Measurements from ENCODE around the gene F2. TPM values are rescaled to one million over a fixed set of nuclear protein-coding genes. Genes with fewer than 3 reads are reported as not detected.

The F2 gene
- total RNA-seq, 4 donors from 2014 or later, result 0.41 to 0.48 TPM; not detected in 2

DNA sequence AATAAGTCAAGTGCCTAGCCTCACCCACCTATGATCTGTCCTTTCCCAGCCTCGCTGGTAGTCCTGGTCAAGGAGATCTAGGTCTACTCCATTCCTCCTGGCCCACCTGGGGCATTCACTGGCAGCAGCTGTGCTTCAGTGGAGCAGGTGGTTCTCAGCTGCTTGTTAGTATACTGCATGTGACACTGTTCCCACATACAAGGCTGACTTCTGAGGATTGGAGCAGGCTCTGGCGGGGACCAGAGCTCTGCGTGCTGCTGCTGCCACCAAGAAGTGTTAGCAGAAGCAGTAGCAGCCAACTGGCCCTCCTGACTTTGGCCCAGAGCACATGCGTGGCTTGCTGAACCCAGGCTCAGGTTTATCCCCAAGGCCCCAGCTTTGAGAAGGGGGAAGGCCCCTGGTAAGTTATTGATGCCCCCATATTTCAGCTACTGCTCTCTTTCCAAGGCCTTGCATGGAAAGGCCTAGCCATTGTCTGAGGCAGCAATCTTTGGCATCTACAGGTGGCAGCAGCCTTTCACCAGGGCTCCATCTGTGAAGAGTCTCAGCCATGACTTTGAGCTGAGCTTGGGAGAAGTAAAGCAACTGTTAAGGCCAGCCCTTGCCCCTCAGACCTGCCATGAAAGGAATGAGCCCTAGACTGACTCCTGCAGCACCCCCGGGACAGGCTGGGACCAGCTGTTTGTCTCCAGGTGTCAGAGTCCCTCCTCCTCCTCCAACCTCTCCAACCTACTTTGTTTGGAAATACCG lies 45.1 kb upstream of the F2 start:
- Histone ChIP-seq H3K27ac (peak overlapping the region; percentile 72 to 87 (median 84)), H3K4me3 (no peak overlapping the region), H3K9me3 (no peaks in the 10 kb centered on the region), H3K36me3 (peaks cover 0 to 36% (median 16%) of the 10 kb centered on the region in 4 donors), H3K4me1 (peaks cover 21 to 31% (median 25%) of the 10 kb centered on the region in 4 donors), H3K27me3 (no peaks in the 10 kb centered on the region)
- in situ Hi-C loops (cut with MboI; ENCODE audit: low pct_ligation_motif_present in 1 of 4, low pct_unique_long_range_greater_than_20kb in 1 of 4, low sequenced_read_pairs in 3 of 4) (no loop called here), intact Hi-C loops (cut with DNase I; ENCODE audit: low total_unique reads) (no loop called here)
- WGBS, 2 donors (ENCODE audit: low coverage in 1 of 2), result 70% methylated on average over 2 to 6 of the region's 6 CpGs
- TF ChIP-seq CTCF (IDR thresholded peaks at IDR 0.05), result no peak
- DNase-seq, result no peak

GRCh38 chr11:46674463-46675287 lies 44.3 kb upstream of the F2 start:
- DNase-seq, result peak; percentile 54
- peak overlapping the region; percentile 72 to 87 (median 84) for H3K27ac ChIP-seq
- no peaks in the 10 kb centered on the region for H3K9me3 ChIP-seq
- intact Hi-C loops (cut with DNase I; ENCODE audit: low total_unique reads), result no loop called here
- in situ Hi-C loops (cut with MboI; ENCODE audit: low pct_ligation_motif_present in 1 of 4, low pct_unique_long_range_greater_than_20kb in 1 of 4, low sequenced_read_pairs in 3 of 4), result no loop called here
- 26 to 33% methylated on average over 1 to 12 of the region's 12 CpGs for WGBS, 2 donors (ENCODE audit: low coverage in 1 of 2)
- peaks cover 21 to 31% (median 25%) of the 10 kb centered on the region in 4 donors for H3K4me1 ChIP-seq
- TF ChIP-seq EP300 (IDR thresholded peaks at IDR 0.05; ENCODE audit: low read depth) (no peak), POLR2AphosphoS5 (IDR thresholded peaks at IDR 0.05) (peak in 2 of 3 donors; percentile 5)
- peaks cover 0 to 37% (median 16%) of the 10 kb centered on the region in 4 donors for H3K36me3 ChIP-seq
- no peak overlapping the region for H3K4me3 ChIP-seq
- H3K27me3 ChIP-seq, result no peaks in the 10 kb centered on the region

- intact Hi-C loops (cut with DNase I; ENCODE audit: low total_unique reads) (no loop called here), in situ Hi-C loops (cut with MboI; ENCODE audit: low pct_ligation_motif_present in 1 of 4, low pct_unique_long_range_greater_than_20kb in 1 of 4, low sequenced_read_pairs in 3 of 4) (no loop called here)
- Histone ChIP-seq H3K4me1 (peaks cover 21 to 31% (median 25%) of the 10 kb centered on the region in 4 donors), H3K4me3 (no peak overlapping the region), H3K9me3 (no peaks in the 10 kb centered on the region), H3K36me3 (peaks cover 0 to 39% (median 18%) of the 10 kb centered on the region in 4 donors), H3K27ac (peak overlapping the region; percentile 72 to 87 (median 84)), H3K27me3 (no peaks in the 10 kb centered on the region)
- 0 to 28% methylated on average over 1 to 4 of the region's 4 CpGs for WGBS, 2 donors (ENCODE audit: low coverage in 1 of 2)
- TF ChIP-seq EP300 (IDR thresholded peaks at IDR 0.05; ENCODE audit: low read depth) (no peak), POLR2A (IDR thresholded peaks at IDR 0.05) (no peak), POLR2AphosphoS5 (IDR thresholded peaks at IDR 0.05) (peak in 1 of 3 donors; percentile 19), CTCF (IDR thresholded peaks at IDR 0.05) (peak in 3 of 5 experiments; percentile 9 to 57 (median 50))
- DNase-seq, result peak; percentile 68
Observed at GRCh38 chr11:46675288-46675851, 43.6 kb upstream of the F2 start.

- Histone ChIP-seq H3K36me3 (peaks cover 0 to 41% (median 20%) of the 10 kb centered on the region in 4 donors), H3K4me3 (no peak overlapping the region), H3K9me3 (no peaks in the 10 kb centered on the region), H3K4me1 (peaks cover 21 to 31% (median 25%) of the 10 kb centered on the region in 4 donors), H3K27me3 (no peaks in the 10 kb centered on the region), H3K27ac (peak overlapping the region; percentile 72 to 87 (median 84))
- DNase-seq, result no peak
- in situ Hi-C loops (cut with MboI; ENCODE audit: low pct_ligation_motif_present in 1 of 4, low pct_unique_long_range_greater_than_20kb in 1 of 4, low sequenced_read_pairs in 3 of 4), result no loop called here
- 83 to 100% methylated on average over 1 to 7 of the region's 7 CpGs for WGBS, 2 donors (ENCODE audit: low coverage in 1 of 2)
- TF ChIP-seq POLR2A (IDR thresholded peaks at IDR 0.05) (no peak), CTCF (IDR thresholded peaks at IDR 0.05) (no peak), POLR2AphosphoS5 (IDR thresholded peaks at IDR 0.05) (no peak), EP300 (IDR thresholded peaks at IDR 0.05; ENCODE audit: low read depth) (no peak)
- intact Hi-C loops (cut with DNase I; ENCODE audit: low total_unique reads), result no loop called here
Observed at GRCh38 chr11:46675949-46676348, 43.1 kb upstream of the F2 start.

Data from transverse colon (tissue), 4 donors.